Esophagus muscularis mucosa (tissue), 4 donors: ENCODE data around the gene PKP1. TPM values are rescaled to one million over a fixed set of nuclear protein-coding genes. Genes with fewer than 3 reads are reported as not detected.

ENCODE experiments used
- DNase-seq: peaks from one replicate; pipeline ENCODE4 v3.0.0-alpha.2; 2017; ENCODE audit errors: extremely low spot score
- H3K27ac ChIP-seq, 4 donors: fragments of 200-600 bp; sonication (generic); replicated peaks in 1 of 4; 1 replicate in 3 of 4; 2 replicates in 1 of 4; pipeline ENCODE4 v1.5.1; 2016 to 2019; ENCODE audit warnings: mild to moderate bottlenecking in 1 of 4
- H3K27me3 ChIP-seq, 4 donors: fragments of 200-600 bp; sonication (generic); one replicate each; pipeline versions ENCODE4 v1.5.1 to v1.6.0; 2016 to 2019
- H3K36me3 ChIP-seq, 4 donors: fragments of 200-600 bp; sonication (generic); one replicate each; pipeline ENCODE4 v1.5.1; 2016 to 2019
- H3K4me1 ChIP-seq, 4 donors: fragments of 200-600 bp; sonication (generic); one replicate each; pipeline ENCODE4 v1.5.1; 2016 to 2019
- H3K4me3 ChIP-seq, 4 donors: fragments of 200-600 bp; sonication (generic); 1 replicate in 2 of 4; 2 replicates in 2 of 4; pipeline ENCODE4 v1.5.1; 2016 to 2019; ENCODE audit warnings: mild to moderate bottlenecking in 4 of 4, moderate library complexity in 1 of 4
- H3K9me3 ChIP-seq, 4 donors: fragments of 200-600 bp; sonication (generic); 1 replicate in 3 of 4; 2 replicates in 1 of 4; pipeline ENCODE4 v1.5.1; 2016 to 2019
- EP300 ChIP-seq: sonication (generic); formaldehyde crosslinking; IDR thresholded peaks from one replicate; pipeline ENCODE4 v1.6.1; 2017; ENCODE audit warnings: antibody characterized with exemption
- POLR2A ChIP-seq: fragments of 450-650 bp; IDR thresholded peaks from one replicate; pipeline ENCODE4 v1.6.1; 2017; ENCODE audit warnings: antibody characterized with exemption, moderate library complexity, mild to moderate bottlenecking, low read depth
- POLR2AphosphoS5 ChIP-seq, 2 donors: sonication (generic); formaldehyde crosslinking; IDR thresholded peaks; one replicate each; pipeline ENCODE4 v1.6.1; 2017; ENCODE audit warnings: antibody characterized with exemption in 2 of 2
- WGBS: methylation state at CpG from one replicate; pipeline ENCODE4 v1.1.5; 2018; 5-methylcytosine and 5-hydroxymethylcytosine counted together
- intact Hi-C: fragments of 100-400 bp; cut with DNase I; formaldehyde crosslinking; loops from one replicate; pipeline ENCODE4 v1.15.1; 2023
- total RNA-seq, 4 donors: library from RNA; depleted of rRNA; stranded (reverse); fragments of >200 nt; gene quantifications; one replicate each; pipeline versions ENCODE4 v1.1.0 to v1.2.1, GENCODE V29; 2016
- TF ChIP-seq, protein P1 (sequence below), 3 experiments: fragments of 200-600 bp in 2 of 3; fragments of 450-650 bp in 1 of 3; sonication (generic) in 2 of 3; IDR thresholded peaks; one replicate each; pipeline ENCODE4 v1.5.1; 2017 to 2019; ENCODE audit warnings: antibody characterized with exemption in 3 of 3, mild to moderate bottlenecking in 2 of 3, moderate library complexity in 1 of 3

PKP1 gene
- total RNA-seq, 4 donors from 2014 or later: 0.50 to 1.9 (median 1.3) TPM

DNA sequence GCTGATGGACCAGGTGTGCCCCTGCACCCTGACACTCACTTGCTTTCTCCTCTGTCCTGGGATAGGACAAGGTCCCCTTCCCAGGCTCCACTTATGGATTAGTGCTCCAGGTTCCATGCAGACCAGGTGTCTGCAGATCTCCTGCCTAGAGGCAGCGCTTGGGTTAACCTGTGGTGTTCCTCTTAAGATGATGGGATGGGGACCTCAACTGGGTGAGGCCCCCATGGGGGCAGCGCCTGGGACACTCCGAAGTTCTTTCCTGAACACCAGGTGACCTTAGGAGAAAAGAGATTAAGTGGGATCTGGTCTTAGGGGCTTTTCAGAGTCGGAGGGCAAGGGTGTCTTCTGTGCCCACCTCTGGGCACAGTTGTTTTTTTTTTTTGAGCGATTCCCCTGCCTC, 72.9 kb downstream of the PKP1 start:
- DNase-seq: no peak
- Histone ChIP-seq H3K4me3 (no peak overlapping the region), H3K27ac (no peak overlapping the region), H3K4me1 (peaks cover 0 to 15% (median 3%) of the 10 kb centered on the region in 4 donors), H3K27me3 (peaks cover 0 to 35% (median 0%) of the 10 kb centered on the region in 4 donors), H3K36me3 (peaks cover 0 to 23% (median 0%) of the 10 kb centered on the region in 4 donors), H3K9me3 (no peaks in the 10 kb centered on the region)
- TF ChIP-seq, protein P1, sequence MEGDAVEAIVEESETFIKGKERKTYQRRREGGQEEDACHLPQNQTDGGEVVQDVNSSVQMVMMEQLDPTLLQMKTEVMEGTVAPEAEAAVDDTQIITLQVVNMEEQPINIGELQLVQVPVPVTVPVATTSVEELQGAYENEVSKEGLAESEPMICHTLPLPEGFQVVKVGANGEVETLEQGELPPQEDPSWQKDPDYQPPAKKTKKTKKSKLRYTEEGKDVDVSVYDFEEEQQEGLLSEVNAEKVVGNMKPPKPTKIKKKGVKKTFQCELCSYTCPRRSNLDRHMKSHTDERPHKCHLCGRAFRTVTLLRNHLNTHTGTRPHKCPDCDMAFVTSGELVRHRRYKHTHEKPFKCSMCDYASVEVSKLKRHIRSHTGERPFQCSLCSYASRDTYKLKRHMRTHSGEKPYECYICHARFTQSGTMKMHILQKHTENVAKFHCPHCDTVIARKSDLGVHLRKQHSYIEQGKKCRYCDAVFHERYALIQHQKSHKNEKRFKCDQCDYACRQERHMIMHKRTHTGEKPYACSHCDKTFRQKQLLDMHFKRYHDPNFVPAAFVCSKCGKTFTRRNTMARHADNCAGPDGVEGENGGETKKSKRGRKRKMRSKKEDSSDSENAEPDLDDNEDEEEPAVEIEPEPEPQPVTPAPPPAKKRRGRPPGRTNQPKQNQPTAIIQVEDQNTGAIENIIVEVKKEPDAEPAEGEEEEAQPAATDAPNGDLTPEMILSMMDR (IDR thresholded peaks at IDR 0.05): no peak
- TF ChIP-seq POLR2AphosphoS5 (IDR thresholded peaks at IDR 0.05): no peak
- no peak for TF ChIP-seq POLR2A
- no peak for TF ChIP-seq EP300
- intact Hi-C loops: no loop called here
- WGBS: 100% methylated on average over 5 of the region's 5 CpGs

DNA sequence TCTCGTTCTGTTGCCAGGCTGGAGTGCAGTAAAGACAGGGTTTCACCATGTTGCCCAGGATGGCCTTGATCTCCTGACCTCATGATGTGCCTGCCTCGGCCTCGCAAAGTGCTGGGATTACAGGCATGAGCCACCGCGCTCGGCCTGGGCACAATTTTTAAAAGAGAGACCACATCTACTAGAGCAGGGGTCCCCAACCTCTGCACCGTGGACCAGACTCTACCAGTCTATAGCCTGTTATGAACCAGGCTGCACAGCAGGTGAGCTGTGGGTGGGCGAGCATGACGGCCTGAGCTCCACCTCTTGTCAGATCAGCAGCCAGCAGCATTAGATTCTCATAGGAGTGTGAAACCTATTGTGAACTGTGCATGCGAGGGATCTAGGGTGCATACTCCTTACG, 73.4 kb downstream of the PKP1 start:
- Histone ChIP-seq H3K27ac (no peak overlapping the region), H3K36me3 (peaks cover 0 to 28% (median 0%) of the 10 kb centered on the region in 4 donors), H3K4me1 (peaks cover 0 to 15% (median 3%) of the 10 kb centered on the region in 4 donors), H3K9me3 (no peaks in the 10 kb centered on the region), H3K27me3 (peaks cover 0 to 35% (median 0%) of the 10 kb centered on the region in 4 donors), H3K4me3 (no peak overlapping the region)
- intact Hi-C loops: no loop called here
- no peak for DNase-seq
- 90% methylated on average over 11 of the region's 11 CpGs for WGBS
- TF ChIP-seq, protein P1 (IDR thresholded peaks at IDR 0.05): no peak
- TF ChIP-seq EP300 (no peak), POLR2A (no peak)

DNA sequence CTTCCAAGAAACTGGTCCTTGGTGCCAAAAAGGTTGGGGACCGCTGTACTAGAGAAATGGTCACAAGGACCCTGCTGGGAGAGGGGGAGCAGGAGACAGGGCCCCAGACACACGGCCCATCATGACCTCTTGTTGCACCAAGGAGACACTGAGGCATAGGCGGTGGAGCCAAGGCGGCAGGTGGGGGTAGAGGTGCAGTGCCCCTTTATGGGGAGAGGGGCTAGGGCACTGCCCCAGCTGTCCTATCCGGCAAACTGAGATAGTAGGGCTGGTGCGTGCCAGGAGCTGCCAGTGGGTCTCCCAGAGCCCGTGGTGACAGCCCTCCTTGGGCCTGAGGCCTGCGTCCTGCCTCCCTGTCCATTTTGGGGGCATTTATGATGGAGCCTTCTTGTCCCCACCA, 73.9 kb downstream of the PKP1 start:
- no peak overlapping the region for H3K4me3 ChIP-seq
- intact Hi-C loops: no loop called here
- H3K4me1 ChIP-seq: peaks cover 0 to 15% (median 3%) of the 10 kb centered on the region in 4 donors
- no peak for DNase-seq
- H3K9me3 ChIP-seq: no peaks in the 10 kb centered on the region
- peaks cover 0 to 35% (median 0%) of the 10 kb centered on the region in 4 donors for H3K27me3 ChIP-seq
- peaks cover 0 to 33% (median 0%) of the 10 kb centered on the region in 4 donors for H3K36me3 ChIP-seq
- TF ChIP-seq POLR2A (no peak), EP300 (no peak), POLR2AphosphoS5 (IDR thresholded peaks at IDR 0.05) (no peak)
- TF ChIP-seq, protein P1 (IDR thresholded peaks at IDR 0.05): no peak
- WGBS: 93% methylated on average over 8 of the region's 8 CpGs
- H3K27ac ChIP-seq: no peak overlapping the region

DNA sequence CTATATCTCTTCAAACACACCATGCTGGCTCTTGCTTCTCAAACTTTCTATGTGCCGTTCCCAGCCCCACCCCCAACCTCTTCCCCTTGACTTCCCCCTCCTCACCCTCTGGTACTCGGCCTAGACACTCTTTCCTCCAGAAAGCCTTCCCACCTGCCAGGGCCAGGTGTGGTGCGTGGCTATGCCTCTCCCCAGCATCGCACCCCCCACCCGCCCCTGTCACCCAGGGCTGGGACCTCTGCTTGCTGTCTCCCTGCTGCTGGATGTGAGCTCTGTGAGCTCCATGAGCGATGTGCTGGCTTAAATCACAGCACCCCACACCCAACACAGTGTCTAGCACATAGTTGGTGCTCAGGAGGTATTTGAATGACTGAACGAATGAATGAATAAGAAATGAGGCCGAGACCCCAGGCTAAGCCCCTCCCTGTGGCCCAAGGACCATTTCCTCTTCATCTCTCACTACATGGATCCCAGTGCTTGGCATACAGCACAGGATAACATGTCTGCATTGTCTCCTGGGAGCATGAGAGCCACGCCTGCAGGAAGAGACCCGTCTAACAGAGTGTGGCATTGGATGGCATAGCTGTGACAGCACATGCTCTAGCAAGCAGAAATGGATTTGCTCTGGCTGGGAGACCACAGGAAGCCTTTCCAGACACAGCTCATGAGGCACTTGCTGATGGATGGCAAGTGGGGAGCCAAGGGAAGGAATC, 74.5 kb downstream of the PKP1 start:
- TF ChIP-seq EP300 (no peak), POLR2A (no peak), POLR2AphosphoS5 (IDR thresholded peaks at IDR 0.05) (no peak)
- TF ChIP-seq, protein P1 (IDR thresholded peaks at IDR 0.05): no peak
- Histone ChIP-seq H3K4me3 (no peak overlapping the region), H3K27me3 (peaks cover 0 to 33% (median 0%) of the 10 kb centered on the region in 4 donors), H3K9me3 (no peaks in the 10 kb centered on the region), H3K36me3 (peaks cover 0 to 39% (median 0%) of the 10 kb centered on the region in 4 donors), H3K4me1 (peaks cover 0 to 15% (median 3%) of the 10 kb centered on the region in 4 donors), H3K27ac (no peak overlapping the region)
- intact Hi-C loops: no loop called here
- DNase-seq: no peak
- WGBS: 77% methylated on average over 9 of the region's 10 CpGs
